ENCODE results near the gene C6orf163.
A peak's percentile ranks its signal among the peaks of the same experiment; 100 is the strongest.

Gene C6orf163

GRCh38 chr6:87397656-87398055 lies 53.0 kb downstream of the C6orf163 start:
- H3K27ac ChIP-seq, result no peak overlapping the region
- H3K36me3 ChIP-seq (ENCODE audit: insufficient read depth), result no peaks in the 10 kb centered on the region
- H3K4me3 ChIP-seq (IDR thresholded peaks at IDR 0.05; ENCODE audit: insufficient read depth, low read depth, low read length), result no peak overlapping the region
- no peaks in the 10 kb centered on the region for H3K79me2 ChIP-seq (ENCODE audit: insufficient read depth, low read depth)
- H4K20me1 ChIP-seq (ENCODE audit: insufficient read depth), result no peaks in the 10 kb centered on the region
- H3K9ac ChIP-seq, result no peak overlapping the region
- no peak for TF ChIP-seq CTCF (conservative IDR thresholded peaks at IDR 0.05; ENCODE audit: low read depth, low read length)
- no peaks in the 10 kb centered on the region for H3K4me1 ChIP-seq (ENCODE audit: low read depth, poor library complexity, severe bottlenecking)
- no peaks in the 10 kb centered on the region for H3K27me3 ChIP-seq (ENCODE audit: insufficient read depth, low read depth)
- no peak overlapping the region for H3K4me2 ChIP-seq
- no peak overlapping the region for H2AFZ ChIP-seq (ENCODE audit: low read depth)

DNA sequence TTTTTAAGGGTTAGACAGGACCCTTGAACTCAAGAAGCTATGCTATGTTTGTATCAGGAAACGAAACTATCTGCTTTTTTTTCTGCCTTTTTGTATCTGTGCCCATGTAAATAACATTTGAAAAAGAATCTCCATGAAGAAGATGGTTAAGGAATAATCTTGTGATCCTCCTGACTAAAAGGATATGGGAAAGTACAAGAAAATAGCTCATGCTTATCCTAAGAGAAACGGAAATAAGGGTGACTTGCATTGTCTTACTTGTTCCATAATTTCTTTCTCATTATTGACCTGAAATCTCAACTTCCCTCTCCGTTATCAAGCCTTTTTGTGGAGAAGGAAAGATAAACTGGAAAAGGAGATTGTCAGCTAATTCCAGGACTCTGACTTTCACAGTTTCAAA lies 57.2 kb downstream of the C6orf163 start:
- TF ChIP-seq CTCF (conservative IDR thresholded peaks at IDR 0.05; ENCODE audit: low read depth, low read length), result no peak
- H3K4me2 ChIP-seq, result no peak overlapping the region

GRCh38 chr6:87407561-87407900 lies 62.9 kb downstream of the C6orf163 start:
- no peaks in the 10 kb centered on the region for H4K20me1 ChIP-seq (ENCODE audit: insufficient read depth)
- H3K4me1 ChIP-seq (ENCODE audit: low read depth, poor library complexity, severe bottlenecking), result peaks cover 8% of the 10 kb centered on the region
- peak overlapping the region; percentile 76 for H2AFZ ChIP-seq (ENCODE audit: low read depth)
- H3K4me3 ChIP-seq (IDR thresholded peaks at IDR 0.05; ENCODE audit: insufficient read depth, low read depth, low read length), result no peak overlapping the region
- H3K4me2 ChIP-seq, result peak overlapping the region; percentile 51; the same call in 1 of the 2 replicates
- peak overlapping the region; percentile 22; the same call in 1 of the 2 replicates for H3K9ac ChIP-seq
- no peaks in the 10 kb centered on the region for H3K79me2 ChIP-seq (ENCODE audit: insufficient read depth, low read depth)
- TF ChIP-seq CTCF (conservative IDR thresholded peaks at IDR 0.05; ENCODE audit: low read depth, low read length), result no peak
- H3K27ac ChIP-seq, result peak overlapping the region; percentile 80
- no peaks in the 10 kb centered on the region for H3K27me3 ChIP-seq (ENCODE audit: insufficient read depth, low read depth)
- no peaks in the 10 kb centered on the region for H3K36me3 ChIP-seq (ENCODE audit: insufficient read depth)

More for the DNA sequence above, 57.2 kb downstream of the C6orf163 start:
- peaks cover 3% of the 10 kb centered on the region for H3K4me1 ChIP-seq (ENCODE audit: low read depth, poor library complexity, severe bottlenecking)
- H3K36me3 ChIP-seq (ENCODE audit: insufficient read depth), result no peaks in the 10 kb centered on the region
- H3K4me3 ChIP-seq (IDR thresholded peaks at IDR 0.05; ENCODE audit: insufficient read depth, low read depth, low read length), result no peak overlapping the region
- H3K9ac ChIP-seq, result no peak overlapping the region
- H3K27me3 ChIP-seq (ENCODE audit: insufficient read depth, low read depth), result no peaks in the 10 kb centered on the region
- H3K79me2 ChIP-seq (ENCODE audit: insufficient read depth, low read depth), result no peaks in the 10 kb centered on the region
- no peak overlapping the region for H3K27ac ChIP-seq
- H2AFZ ChIP-seq (ENCODE audit: low read depth), result no peak overlapping the region
- H4K20me1 ChIP-seq (ENCODE audit: insufficient read depth), result no peaks in the 10 kb centered on the region

- Histone ChIP-seq H4K20me1 (ENCODE audit: insufficient read depth) (no peaks in the 10 kb centered on the region), H3K4me1 (ENCODE audit: low read depth, poor library complexity, severe bottlenecking) (peaks cover 8% of the 10 kb centered on the region), H3K9ac (peak within 1 kb of the TSS; percentile 37; the same call in 1 of the 2 replicates)
These were observed 63.5 kb downstream of the C6orf163 start, which contains the start of gene CFAP206 for GRCh38 chr6:87407901-87408720. CFAP206 (plus strand) TSS chr6:87407972; CDS start chr6:87409840, 1,868 bp downstream.

More at GRCh38 chr6:87407901-87408720, 63.5 kb downstream of the C6orf163 start, which contains the start of gene CFAP206:
- H3K36me3 ChIP-seq (ENCODE audit: insufficient read depth), result no peaks in the 10 kb centered on the region
- peak within 1 kb of the TSS; percentile 80 for H3K27ac ChIP-seq
- no peak for TF ChIP-seq CTCF (conservative IDR thresholded peaks at IDR 0.05; ENCODE audit: low read depth, low read length)
- H3K4me2 ChIP-seq, result peak within 1 kb of the TSS; percentile 51
- H3K4me3 ChIP-seq (IDR thresholded peaks at IDR 0.05; ENCODE audit: insufficient read depth, low read depth, low read length), result no peak within 1 kb of the TSS
- H3K79me2 ChIP-seq (ENCODE audit: insufficient read depth, low read depth), result no peaks in the 10 kb centered on the region
- H3K27me3 ChIP-seq (ENCODE audit: insufficient read depth, low read depth), result no peaks in the 10 kb centered on the region
- peak within 1 kb of the TSS; percentile 91 for H2AFZ ChIP-seq (ENCODE audit: low read depth)

All from KMS-11 (cell line).